HG03097 (cell line): Measurements from ENCODE around the gene MFAP2.

Source experiments
- ATAC-seq: cut with Tn5 transposase; IDR thresholded peaks from one replicate; pipeline ENCODE4 v1.9.1; 2021; ENCODE audit not compliant: unreplicated experiment, low FRiP score

The MFAP2 gene

DNA sequence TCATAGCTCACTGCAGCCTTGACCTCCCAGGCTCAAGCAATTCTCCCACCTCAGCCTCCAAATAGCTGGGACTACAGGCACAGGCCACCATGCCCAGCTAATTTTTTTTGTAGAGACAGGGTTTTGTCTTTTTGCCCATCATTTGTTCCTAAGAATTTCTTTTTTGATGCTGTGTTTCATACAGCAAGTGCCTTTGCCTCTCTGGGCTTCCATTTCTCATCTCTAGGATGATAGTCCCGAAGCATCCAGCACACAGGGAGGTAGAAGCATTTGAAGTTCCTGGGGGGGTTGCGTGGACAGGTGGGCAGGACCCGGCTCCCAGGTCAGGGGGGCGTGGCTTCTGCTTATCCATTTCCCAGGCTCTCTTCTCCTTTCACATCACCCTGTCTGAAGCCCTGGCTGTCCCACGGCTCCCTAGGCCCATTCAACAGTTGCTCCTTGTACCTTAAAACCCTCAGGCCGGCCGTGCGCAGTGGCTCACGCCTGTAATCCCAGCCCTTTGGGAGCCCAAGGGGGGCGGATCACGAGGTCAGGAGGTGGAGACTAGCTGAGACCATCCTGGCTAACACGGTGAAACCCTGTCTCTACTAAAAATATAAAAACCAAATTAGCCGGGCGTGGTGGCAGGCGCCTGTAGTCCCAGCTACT, 27.9 kb upstream of the MFAP2 start:
- no peak for ATAC-seq

DNA sequence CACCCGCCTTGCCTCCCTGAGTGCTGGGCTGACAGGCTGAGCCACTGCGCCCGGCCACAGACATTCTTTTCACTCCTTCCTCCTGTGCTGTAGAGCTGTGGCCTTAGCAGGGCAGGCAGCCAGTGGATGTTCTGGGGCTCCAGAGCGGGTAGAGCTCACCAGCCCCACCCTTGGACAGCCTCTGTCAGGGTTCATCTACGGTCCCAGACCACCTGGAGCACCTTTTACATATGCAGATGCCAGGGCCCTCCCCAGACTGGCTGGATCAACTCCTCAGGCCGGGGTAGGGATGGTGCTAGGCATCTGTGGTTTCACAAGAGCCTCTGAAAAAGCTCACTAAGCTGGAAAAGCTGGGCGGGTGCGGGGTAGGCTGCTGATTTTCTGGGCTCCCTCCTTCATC, 26.7 kb upstream of the MFAP2 start:
- ATAC-seq = no peak

DNA sequence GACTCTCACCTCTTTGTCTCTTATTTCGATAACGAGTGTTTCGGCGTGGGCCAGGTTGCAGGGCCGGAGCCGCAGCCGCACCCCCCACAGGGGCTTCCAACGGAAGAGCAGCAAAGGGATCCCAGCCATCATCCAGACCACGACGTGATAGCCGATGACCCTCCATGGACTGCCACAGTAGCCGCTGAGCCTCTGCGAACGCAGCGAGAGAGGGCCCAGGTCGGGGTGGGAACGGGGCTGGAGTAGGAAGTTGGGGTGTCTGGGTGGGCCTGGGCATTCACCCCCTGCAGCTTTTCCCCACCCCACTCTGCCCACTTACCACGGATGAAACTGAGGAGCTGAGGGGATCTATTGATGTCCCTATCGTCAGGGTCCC, 24.9 kb upstream of the MFAP2 start:
- ATAC-seq = no peak

DNA sequence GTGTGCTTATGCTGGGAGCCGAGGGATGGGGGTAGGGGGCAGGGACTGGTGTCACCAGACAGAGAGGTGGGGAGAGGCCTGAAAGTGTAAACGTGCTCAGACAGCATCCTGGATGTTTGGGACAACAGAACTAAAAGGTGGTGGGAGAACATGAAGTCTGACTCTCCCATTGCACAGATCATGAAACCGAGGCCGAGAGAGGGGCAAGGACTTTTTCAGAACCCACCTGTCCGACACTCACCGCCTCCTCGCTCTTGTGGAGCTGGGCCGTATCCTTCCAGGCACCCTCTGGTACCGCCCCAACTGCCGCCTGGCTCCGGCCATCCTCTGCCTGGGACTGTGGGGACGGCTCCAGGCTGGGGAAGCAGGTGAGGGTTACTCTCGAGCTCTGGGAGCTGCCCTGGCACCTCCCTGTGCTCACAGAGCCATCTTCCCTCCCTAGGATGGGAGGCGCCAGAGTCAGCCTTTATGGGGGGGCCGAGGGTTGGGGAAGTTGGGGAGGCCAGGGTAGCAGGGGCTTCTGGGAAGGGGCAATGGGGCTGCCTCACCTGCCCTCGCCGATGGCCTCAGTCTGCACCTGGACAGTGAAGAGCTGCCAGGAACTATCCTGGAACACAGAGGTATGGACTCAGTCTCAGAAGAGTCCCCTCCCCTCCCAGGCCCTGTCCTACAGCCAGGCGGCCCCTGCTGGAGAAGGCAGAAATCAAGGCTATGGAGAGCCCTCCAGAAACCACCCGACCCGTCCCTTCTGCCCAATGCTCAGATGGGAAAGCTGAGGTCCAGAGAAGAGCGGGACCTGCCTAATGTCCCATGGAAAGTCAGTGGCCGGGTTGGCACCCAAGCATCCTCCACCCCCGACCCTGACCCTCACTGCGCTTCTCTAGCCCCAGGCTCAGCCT, 24.3 kb upstream of the MFAP2 start:
- ATAC-seq = no peak

DNA sequence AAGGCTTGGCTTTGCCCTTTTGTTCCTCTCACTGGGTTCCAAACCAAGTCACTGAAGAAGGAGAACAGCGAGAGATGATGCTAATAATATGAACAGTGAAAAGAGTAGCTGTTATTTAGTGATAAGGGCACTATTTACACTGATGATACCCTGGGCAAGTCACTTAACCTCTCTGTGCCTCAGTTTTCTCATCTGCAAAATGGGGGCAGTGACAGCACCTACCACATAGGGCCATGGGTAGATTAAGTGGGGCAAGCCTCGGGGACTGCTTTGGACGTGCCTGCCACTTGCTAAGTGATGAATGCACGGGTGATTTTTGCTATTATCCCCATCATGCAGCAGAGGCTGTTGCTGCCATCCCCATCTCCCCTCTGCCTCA, 22.1 kb upstream of the MFAP2 start:
- no peak for ATAC-seq

DNA sequence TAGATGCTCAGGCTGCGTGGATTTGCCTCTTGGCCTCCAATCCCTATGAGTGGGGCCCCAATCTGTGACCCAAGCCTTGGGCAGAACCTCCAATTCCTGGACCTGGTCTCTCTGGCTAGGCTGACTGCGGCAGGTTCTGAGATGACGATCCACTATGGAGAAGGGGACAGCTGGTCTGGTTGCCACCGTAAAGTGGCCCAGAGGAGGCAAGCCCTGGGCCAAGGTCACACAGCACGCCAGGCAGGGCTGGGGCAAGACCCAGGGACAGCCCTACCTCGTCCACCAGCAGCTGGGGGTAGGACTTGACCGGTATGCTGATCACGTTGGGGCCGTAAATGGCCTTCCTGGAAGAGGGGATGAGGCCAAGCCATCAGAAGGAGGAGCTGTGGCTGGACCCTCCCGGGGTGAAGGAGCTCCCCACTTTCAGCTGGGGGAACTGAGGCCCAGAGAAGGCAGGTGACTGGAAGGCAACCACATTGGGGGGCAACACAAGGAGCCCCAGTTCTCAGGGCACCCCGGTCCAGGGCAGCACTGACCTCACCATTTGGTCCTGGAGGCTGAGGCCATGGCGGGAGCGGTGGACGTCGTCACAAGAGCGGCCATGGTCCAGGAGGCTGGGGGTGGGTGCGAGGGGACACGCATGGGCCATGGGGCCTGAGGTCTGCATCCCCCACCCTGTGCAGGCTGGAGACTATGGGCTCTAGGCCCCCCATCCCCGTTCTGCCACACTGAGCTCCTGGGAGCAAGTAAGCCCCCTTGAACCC, 21.5 kb upstream of the MFAP2 start:
- no peak for ATAC-seq

DNA sequence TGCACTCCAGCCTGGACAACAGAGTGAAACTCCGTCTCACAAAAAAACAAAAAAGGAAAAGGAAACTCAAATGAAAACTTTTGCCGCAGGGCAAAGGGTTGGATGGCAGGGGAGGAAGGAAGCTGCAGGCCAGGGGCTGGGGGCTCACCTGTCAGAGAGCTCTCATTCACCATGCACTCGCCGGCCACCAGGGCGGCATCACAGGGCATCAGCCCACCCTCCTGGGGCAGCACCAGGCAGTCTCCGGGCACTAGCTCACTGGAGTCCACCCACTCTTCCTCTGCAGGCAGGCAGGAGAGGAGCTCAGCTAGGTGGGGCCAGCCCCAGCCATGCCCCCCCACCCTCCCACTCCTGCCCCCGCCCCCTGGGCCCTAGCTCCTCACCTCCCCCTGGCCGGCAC, 19.4 kb upstream of the MFAP2 start:
- no peak for ATAC-seq

DNA sequence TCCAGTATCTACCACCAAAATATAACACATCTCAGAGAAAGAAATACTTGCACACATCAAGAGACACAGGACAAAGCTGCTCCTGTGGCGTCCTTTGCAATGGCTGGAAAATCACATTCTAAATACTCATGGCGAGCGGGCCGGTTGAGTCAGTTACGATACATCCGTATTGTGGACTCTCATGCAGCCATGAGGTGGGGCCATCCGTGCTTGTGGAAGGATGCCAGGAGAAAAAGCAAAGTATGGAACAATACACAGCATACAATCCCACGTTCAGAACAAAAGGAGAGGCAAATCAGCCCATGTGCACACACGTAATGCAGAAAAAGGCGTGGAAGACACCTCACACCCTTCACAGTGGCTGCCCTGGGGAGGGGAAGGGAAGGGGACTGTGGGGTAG, 18.2 kb upstream of the MFAP2 start:
- ATAC-seq = no peak

DNA sequence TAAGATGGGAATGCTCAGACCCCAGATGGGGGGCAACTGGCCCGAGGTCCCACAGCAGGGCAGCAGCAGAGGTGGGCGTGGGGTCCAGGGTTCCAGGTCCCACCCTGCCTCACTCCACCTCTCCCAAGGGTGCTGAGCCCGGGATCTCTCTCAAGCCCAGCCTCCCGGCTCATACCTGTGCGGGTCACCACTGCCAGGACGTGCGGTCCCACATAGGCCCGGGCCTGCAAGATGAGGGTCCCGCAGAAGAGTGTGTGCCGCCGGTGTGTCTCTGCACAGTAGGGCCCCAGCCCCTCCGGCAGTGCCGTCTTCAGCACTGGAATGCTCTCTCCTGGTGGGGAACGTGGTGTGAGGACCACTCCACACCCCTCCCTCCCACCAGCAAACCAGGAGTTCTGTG, 16.4 kb upstream of the MFAP2 start:
- no peak for ATAC-seq

DNA sequence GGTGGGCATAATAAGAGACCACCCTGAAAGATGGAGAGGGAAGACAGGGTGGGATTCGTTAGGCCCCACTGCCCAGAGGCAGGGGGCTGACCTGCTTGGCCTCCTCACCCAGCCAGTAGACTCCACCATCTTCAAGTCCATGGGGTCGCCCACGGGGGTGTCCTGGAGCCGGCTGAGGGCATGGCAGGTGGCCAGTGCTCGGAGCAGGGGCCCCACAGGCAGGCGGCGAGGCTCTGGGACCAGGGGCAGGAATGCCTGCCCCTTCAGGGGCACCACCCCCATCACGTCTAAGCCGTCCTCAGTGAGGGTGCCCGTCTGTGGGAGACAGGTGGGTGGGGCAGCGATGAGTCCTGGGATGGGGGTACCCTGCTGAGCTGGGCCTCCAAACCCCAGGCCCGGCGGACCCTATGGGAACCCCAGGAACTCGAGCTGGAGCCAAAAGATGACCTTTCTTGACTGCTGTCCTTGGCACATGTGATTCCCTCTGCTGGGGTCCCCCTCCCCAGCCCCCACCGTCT, 13.2 kb upstream of the MFAP2 start:
- ATAC-seq = no peak

DNA sequence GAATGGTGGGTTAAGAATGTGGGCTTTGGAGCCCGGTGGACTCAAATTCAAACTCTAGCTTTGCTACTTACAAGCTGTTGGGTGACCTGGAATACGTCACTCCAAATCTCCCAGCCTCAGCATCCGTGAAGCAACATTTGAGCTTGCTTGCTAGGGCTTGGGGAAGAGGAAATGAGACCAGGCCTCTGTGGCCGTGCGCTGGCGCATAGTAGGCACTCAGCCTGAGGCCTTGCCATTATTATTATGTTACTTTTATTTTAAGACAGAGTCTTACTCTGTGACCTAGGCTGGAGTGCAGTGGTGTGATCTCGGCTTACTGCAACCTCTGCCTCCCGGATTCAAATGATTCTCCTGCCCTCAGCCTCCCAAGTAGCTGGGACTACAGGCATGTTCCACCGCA, 12.3 kb upstream of the MFAP2 start:
- no peak for ATAC-seq

DNA sequence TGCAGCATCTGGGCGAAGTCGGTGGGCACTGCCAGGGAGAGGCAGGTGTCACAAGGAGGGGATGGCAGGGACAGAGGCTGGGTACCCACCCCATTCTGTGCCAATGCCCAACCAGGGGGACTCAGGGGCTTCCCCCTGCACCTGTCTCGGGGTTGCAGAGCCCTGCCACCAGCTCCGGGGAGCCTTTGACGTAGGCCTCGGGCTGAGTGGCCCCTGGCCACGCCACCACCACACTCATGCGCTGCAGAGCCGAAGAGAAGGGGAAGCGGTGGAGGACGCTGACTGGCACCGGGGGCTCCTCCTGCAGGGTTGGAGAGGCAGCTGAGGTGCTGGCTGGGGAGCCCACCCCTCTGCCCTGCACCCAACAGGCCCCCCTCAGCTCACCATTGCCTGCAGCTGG, 11.7 kb upstream of the MFAP2 start:
- ATAC-seq = no peak

DNA sequence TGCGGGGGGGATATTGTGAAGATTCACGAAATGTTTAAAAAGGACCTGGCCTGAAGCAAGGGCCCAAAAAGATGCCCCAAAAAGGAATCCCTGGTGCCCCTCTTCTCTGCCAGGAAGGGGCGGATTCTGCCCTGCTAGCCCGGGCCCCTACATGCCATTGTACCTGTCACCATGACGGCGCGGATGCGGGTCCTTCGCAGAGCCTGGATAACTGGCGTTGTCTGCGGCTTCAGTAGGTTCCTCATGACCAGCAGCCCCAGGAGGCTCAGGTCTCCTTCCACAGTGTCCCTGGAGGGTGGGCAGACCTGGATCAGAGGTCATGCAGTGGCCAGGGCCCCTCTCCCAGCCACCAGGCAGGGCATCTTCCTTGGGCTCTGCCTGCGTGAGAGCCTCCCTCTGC, 11.2 kb upstream of the MFAP2 start:
- no peak for ATAC-seq

DNA sequence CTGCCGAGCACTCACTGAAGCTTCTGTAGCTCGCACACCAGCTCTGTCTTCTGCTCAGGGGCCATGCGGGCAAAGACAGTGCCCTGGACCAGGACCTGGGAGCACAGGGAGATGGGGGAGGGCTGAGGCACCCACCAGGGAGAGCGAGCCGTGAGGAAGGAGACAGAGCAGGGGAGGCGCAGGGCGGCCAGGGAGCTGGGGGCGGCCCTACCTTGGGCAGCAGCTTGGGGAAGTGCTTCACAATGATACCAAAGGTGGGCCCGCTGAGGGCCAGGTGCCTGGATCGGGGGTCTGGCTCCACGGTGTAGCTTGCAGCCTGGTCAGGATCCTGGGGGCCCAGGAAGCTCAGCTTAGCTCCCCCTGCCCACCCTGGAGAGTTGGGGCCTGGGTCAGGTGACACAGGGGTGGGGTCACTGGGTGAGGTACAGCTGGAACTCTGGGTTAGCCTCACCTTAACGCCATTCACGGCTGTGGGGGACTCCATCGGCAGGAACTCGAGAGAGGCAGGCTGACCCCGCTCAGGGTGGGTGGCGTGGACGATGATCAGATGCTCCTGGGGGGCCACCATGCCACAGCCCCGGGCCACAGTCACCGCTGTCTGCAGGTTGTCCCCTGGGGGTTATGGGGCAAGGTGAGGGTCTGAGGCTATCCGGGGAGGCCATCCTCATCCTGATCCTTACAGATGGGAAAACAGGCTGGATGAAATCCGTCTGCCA, 9.4 kb upstream of the MFAP2 start:
- ATAC-seq = no peak

DNA sequence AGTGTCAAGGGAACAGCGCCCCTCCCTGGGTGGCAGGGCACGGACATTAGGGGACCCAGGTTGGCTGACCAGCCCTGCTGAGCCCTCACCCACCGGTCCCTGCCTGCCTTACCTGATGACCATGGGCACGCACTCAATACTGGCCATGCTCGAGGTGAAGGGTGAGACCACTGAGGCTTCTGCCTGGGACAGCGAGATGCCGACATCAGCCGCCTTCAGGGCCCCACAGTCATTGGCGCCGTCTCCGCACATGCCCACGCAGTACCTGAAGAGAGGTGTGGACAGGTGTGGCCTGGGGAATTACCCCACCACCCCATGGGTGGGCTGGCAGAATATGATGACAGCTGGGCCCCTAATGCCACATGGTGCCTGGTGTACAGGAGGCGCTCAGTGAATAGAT, 7.8 kb upstream of the MFAP2 start:
- no peak for ATAC-seq

DNA sequence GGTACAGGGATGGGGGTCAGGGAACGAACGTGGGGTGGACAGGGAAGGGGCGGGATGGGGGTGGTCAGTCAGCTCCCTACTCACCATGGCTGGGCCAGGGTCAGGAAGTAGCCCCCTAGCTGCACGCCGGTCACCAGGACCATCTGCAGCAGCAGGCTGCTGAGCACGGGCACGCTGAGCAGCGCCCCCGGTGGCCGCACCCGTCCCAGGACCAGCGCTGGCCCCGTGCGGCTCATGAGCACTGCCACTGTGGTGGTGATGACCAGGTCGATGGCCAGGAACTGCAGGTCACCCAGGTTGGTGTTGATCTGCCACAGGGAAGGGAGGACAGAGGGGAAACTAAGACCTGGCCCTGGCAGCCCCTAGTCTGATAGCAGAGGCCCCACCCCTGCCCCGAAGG, 6.5 kb upstream of the MFAP2 start:
- no peak for ATAC-seq

DNA sequence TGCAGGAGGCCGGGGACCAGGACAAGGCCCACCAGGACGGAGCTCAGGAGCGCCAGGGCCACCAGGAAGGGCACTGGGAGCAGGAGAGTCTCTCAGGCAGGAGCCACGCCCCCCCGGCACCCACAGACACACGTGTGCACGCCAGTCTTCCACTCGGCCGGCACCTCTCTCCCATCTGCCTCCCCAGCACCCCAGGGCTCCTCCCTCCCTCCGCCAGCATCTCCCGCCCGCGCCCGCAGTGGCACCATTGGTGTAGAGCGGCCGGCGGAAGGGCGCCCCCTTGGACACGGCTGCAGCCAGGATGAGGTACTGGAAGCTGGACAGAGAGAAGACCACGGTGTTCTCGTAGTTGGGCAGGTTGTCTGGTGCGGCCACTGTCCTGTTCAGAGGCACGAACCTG, 6.1 kb upstream of the MFAP2 start:
- no peak for ATAC-seq

DNA sequence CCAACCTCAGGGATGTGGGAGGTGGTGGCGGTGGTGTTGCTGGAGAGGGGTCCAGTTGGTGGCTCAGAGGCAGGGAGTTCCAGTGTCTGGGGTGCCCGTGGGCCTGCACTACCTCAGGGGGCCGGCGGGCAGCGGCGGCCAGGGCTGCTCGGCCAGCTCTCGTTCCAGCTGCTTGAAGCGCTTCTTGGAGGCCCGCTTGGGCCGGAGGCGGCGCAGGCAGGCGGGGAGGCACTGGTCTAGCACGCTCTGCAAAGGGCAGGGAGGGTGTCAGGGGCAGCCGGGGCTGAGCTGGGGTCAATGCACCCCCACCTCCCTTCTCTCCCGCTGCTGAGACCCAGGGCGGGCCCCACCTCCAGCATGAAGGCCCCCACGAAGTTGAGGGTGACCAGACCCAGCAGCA, 5.7 kb upstream of the MFAP2 start:
- no peak for ATAC-seq

DNA sequence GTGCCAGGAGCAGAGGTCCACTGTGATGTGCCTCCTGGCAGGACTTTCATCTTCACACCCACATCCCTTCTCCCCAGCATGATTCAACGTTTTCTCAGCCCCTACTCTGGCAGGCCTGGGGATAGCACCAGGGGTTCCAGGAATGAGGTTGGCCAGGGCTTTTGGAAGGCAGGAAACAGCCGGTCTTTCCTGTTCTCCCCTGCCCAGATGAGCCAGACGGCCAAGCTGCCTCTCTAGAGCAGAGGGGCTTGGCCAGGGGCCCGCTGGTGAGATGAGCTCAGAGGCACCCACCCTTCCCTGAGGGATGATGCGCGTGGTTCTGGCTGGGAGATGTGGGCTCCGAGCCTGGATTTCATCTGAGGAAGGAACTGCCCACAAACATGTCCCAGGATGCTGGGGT, 4.3 kb upstream of the MFAP2 start:
- no peak for ATAC-seq

DNA sequence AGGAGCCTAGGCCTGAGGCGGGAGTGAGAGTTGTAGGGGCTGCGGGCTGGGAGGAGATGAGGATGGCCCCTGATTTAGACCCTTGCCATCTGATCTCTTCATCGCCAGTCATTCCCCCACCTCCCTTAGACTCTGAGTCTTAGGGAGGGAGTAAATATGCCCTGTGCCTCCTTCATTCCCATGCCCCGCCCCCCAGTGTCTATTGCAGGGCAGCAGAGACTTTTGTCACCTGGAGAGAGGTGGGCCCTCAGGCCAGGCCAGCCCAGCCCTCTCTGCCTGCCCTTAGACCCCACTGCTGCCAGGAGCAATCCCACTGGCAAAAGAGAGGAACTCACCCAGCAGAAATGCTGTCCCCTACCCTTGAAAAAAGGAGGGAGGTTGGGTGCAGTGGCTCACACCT, 3.2 kb upstream of the MFAP2 start:
- no peak for ATAC-seq

DNA sequence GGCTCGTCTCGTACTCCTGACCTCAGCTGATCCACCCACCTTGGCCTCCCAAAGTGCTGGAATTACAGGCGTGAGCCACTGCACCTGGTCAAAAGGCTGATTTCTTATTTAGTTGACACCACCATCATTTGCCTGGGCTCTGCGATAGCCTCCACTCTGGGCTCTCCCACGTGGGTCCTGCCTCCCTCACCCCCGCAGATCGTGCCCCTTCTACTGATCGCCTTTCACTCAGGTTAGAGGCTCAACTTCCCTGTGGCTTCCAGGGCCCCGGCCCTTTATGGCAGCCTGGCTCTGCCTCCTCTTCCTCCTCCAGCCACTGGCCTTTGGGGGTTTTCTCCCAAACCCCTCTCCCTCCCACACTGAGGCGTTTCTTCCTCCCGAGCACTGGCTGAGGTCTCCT, 2.5 kb upstream of the MFAP2 start:
- no peak for ATAC-seq
